ENCODE results near the gene TMPRSS2.

Gene TMPRSS2

GRCh38 chr21:41480086-41480690 lies 27.8 kb downstream of the TMPRSS2 start:
- no peak overlapping the region for H3K27ac ChIP-seq (ENCODE audit: low read length)
- no peaks in the 10 kb centered on the region for H3K79me2 ChIP-seq (ENCODE audit: insufficient read depth, low read length)
- TF ChIP-seq CTCF (IDR thresholded peaks at IDR 0.05; ENCODE audit: borderline replicate concordance, extremely low read depth, low read length, poor library complexity, severe bottlenecking) (no peak), EZH2 (IDR thresholded peaks at IDR 0.05; ENCODE audit: borderline replicate concordance, low read depth, low read length, severe bottlenecking) (no peak)
- no peak overlapping the region for H3K4me3 ChIP-seq (ENCODE audit: low read depth in 1 of 2, low read length in 2 of 2)
- DNase-seq (no peak), ATAC-seq (ENCODE audit: insufficient read depth, low read depth) (no peak)
- no peak overlapping the region for H2AFZ ChIP-seq (ENCODE audit: low read depth, low read length)
- peaks cover 3% of the 10 kb centered on the region for H3K27me3 ChIP-seq (ENCODE audit: insufficient read depth, low read length, poor library complexity)
- peaks cover 20% of the 10 kb centered on the region for H3K4me1 ChIP-seq (ENCODE audit: insufficient read depth, low read length)
- no peaks in the 10 kb centered on the region for H4K20me1 ChIP-seq (ENCODE audit: insufficient read depth, low read length)
- H3K9ac ChIP-seq (ENCODE audit: low read depth, low read length) = no peak overlapping the region
- no peak overlapping the region for H3K4me2 ChIP-seq (ENCODE audit: insufficient read depth, low read length)
- H3K36me3 ChIP-seq (ENCODE audit: insufficient read depth, low read length) = no peaks in the 10 kb centered on the region
- H3K9me3 ChIP-seq (ENCODE audit: insufficient read depth, low read length, severe bottlenecking) = no peaks in the 10 kb centered on the region

GRCh38 chr21:41479686-41480085 lies 28.3 kb downstream of the TMPRSS2 start:
- ATAC-seq (ENCODE audit: insufficient read depth, low read depth) (no peak), DNase-seq (no peak)
- H3K36me3 ChIP-seq (ENCODE audit: insufficient read depth, low read length) = no peaks in the 10 kb centered on the region
- H3K4me2 ChIP-seq (ENCODE audit: insufficient read depth, low read length) = no peak overlapping the region
- H3K27ac ChIP-seq (ENCODE audit: low read length) = no peak overlapping the region
- H3K79me2 ChIP-seq (ENCODE audit: insufficient read depth, low read length) = no peaks in the 10 kb centered on the region
- no peak overlapping the region for H3K4me3 ChIP-seq (ENCODE audit: low read depth in 1 of 2, low read length in 2 of 2)
- no peaks in the 10 kb centered on the region for H4K20me1 ChIP-seq (ENCODE audit: insufficient read depth, low read length)
- H2AFZ ChIP-seq (ENCODE audit: low read depth, low read length) = no peak overlapping the region
- H3K9me3 ChIP-seq (ENCODE audit: insufficient read depth, low read length, severe bottlenecking) = no peaks in the 10 kb centered on the region
- H3K27me3 ChIP-seq (ENCODE audit: insufficient read depth, low read length, poor library complexity) = peaks cover 3% of the 10 kb centered on the region
- H3K9ac ChIP-seq (ENCODE audit: low read depth, low read length) = no peak overlapping the region
- TF ChIP-seq CTCF (IDR thresholded peaks at IDR 0.05; ENCODE audit: borderline replicate concordance, extremely low read depth, low read length, poor library complexity, severe bottlenecking) (no peak), EZH2 (IDR thresholded peaks at IDR 0.05; ENCODE audit: borderline replicate concordance, low read depth, low read length, severe bottlenecking) (no peak)
- H3K4me1 ChIP-seq (ENCODE audit: insufficient read depth, low read length) = peaks cover 20% of the 10 kb centered on the region

GRCh38 chr21:41478319-41479177 lies 29.4 kb downstream of the TMPRSS2 start:
- Histone ChIP-seq H3K79me2 (ENCODE audit: insufficient read depth, low read length) (no peaks in the 10 kb centered on the region), H2AFZ (ENCODE audit: low read depth, low read length) (no peak overlapping the region), H3K4me2 (ENCODE audit: insufficient read depth, low read length) (no peak overlapping the region), H3K36me3 (ENCODE audit: insufficient read depth, low read length) (no peaks in the 10 kb centered on the region), H3K4me1 (ENCODE audit: insufficient read depth, low read length) (peaks cover 20% of the 10 kb centered on the region), H3K27ac (ENCODE audit: low read length) (no peak overlapping the region), H4K20me1 (ENCODE audit: insufficient read depth, low read length) (no peaks in the 10 kb centered on the region), H3K9me3 (ENCODE audit: insufficient read depth, low read length, severe bottlenecking) (no peaks in the 10 kb centered on the region), H3K4me3 (ENCODE audit: low read depth in 1 of 2, low read length in 2 of 2) (no peak overlapping the region), H3K27me3 (ENCODE audit: insufficient read depth, low read length, poor library complexity) (peaks cover 3% of the 10 kb centered on the region), H3K9ac (ENCODE audit: low read depth, low read length) (no peak overlapping the region)
- TF ChIP-seq EZH2 (IDR thresholded peaks at IDR 0.05; ENCODE audit: borderline replicate concordance, low read depth, low read length, severe bottlenecking) = no peak
- no peak for TF ChIP-seq CTCF (IDR thresholded peaks at IDR 0.05; ENCODE audit: borderline replicate concordance, extremely low read depth, low read length, poor library complexity, severe bottlenecking)
- peak; percentile 17; the same call in 2 of the 3 replicates for ATAC-seq (ENCODE audit: insufficient read depth, low read depth)
- no peak for DNase-seq

Data from DND-41 (cell line).